Adipose tissue (tissue), 3 donors: ENCODE measurements around the gene LRRC52. TPM values are rescaled to one million over a fixed set of nuclear protein-coding genes. Genes with fewer than 3 reads are reported as not detected.
"Not testable (repeated sequence)": the region's sequence is repeated elsewhere in the genome, so short reads cannot be mapped to it uniquely, and the experiment has no call there.

Experiments
- H3K27ac ChIP-seq: one replicate; pipeline ENCODE4 v1.5.1; 2013; ENCODE audit warnings: low read depth, low read length
- WGBS, 3 donors: extraction: QIAGEN DNeasy Blood & Tissue Kit; methylation state at CpG; one replicate each; pipeline ENCODE4 v1.1.7; 2013; 5-methylcytosine and 5-hydroxymethylcytosine counted together
- polyA plus RNA-seq, 3 donors: library from polyadenylated mRNA; stranded (reverse); fragments of 200-250 nt; gene quantifications; one replicate each; pipeline ENCODE4 v1.2.3, GENCODE V29; 2013
- donor health status: healthy with polysubstance abuse.
- donor health status: Bipolar disorder and iron deficiency.
- donor health status: healthy.

Gene LRRC52
- polyA plus RNA-seq, 3 donors, result not detected

DNA sequence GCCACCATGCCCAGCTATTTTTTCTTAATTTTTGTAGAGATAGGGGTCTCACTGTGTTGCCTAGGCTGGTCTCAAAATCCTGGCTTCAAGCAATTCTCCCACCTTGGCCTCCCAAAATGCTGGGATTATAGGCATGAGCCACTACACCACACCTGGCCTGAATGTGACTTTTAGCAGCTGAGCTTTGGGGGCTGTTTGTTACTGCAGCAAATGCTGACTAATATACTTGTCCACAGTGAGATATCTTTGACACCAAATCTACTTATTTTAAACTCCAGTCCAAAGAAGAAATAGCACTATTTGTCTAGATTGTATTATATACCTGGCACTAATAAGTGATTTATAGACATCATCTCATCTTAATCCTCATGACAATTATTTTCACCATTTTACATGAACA lies 30.5 kb downstream of the LRRC52 start:
- H3K27ac ChIP-seq, result no peak overlapping the region

DNA sequence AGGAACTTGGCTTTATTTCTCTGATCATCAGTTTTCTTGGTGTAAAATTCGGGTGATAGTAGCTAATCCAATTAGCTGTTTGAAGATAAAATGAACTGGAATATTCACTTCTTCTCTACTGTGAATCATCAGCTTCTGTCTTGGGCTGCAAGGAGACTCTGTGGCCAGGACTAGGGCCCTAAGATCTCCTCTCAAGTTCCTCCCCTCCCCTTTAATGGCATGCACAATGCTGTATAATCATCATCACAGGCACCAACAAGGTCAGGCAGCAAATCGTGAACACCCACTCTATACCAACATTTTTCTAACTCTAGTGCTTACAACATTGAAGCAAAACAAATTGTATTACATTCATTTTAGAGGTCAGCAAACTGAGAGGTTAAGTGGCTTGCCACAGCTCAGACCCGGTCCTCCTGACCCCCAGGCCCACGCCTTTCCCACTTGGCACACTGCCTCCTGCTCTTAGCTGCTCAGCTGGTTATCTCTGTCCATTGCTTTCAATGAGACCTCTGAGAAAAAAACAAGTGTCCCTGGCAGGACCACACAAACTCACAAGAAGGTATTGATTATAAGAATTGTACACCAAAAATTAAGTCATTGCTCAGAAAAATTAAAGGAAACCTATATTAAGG lies 31.8 kb downstream of the LRRC52 start:
- H3K27ac ChIP-seq, result no peak overlapping the region
- WGBS, 3 donors, result 26 to 54% (median 50%) methylated on average over 4 of the region's 4 CpGs

DNA sequence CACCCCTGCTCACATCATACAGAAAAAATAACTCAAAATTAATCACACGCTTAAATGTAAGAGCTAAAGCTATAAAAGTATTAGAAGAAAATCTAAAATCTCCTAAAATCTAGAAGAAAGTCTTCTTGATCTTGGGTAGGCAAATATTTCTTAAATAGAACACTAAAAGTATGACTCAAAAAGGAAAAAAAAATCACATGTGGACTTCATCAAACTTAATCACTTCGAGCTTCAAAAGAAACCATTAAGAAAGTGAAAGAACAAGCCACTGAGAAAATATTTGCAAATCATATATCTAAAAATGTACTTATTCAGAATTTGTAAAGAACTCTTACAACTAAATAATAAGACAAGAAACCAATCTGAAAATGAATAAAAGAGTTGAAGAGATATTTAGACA lies 32.7 kb downstream of the LRRC52 start:
- 67 to 76% (median 74%) methylated on average over 2 of the region's 2 CpGs for WGBS, 3 donors

DNA sequence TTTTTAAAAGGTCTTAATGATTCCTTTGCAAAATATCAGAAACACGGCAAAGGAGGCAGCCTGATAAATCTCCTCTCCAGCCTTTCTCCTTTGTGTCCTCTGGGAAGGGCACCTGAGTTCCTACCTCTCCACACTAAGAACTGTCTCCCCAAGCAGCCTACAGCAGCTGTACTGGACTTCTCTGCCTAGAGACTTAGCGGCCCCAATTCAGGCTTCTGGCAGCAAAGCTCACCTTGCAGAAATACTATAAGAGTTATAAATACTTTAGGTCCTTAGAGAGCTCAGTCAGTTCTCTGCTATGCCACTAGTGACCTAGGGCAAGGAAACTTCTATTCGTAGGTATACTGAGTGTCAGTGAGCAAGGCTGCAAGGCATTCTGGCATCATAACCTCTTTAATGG lies 33.9 kb downstream of the LRRC52 start:
- no peak overlapping the region for H3K27ac ChIP-seq
- 85 to 94% (median 86%) methylated on average over 3 of the region's 3 CpGs for WGBS, 3 donors

More for the DNA sequence above, 32.7 kb downstream of the LRRC52 start:
- no peak overlapping the region for H3K27ac ChIP-seq

DNA sequence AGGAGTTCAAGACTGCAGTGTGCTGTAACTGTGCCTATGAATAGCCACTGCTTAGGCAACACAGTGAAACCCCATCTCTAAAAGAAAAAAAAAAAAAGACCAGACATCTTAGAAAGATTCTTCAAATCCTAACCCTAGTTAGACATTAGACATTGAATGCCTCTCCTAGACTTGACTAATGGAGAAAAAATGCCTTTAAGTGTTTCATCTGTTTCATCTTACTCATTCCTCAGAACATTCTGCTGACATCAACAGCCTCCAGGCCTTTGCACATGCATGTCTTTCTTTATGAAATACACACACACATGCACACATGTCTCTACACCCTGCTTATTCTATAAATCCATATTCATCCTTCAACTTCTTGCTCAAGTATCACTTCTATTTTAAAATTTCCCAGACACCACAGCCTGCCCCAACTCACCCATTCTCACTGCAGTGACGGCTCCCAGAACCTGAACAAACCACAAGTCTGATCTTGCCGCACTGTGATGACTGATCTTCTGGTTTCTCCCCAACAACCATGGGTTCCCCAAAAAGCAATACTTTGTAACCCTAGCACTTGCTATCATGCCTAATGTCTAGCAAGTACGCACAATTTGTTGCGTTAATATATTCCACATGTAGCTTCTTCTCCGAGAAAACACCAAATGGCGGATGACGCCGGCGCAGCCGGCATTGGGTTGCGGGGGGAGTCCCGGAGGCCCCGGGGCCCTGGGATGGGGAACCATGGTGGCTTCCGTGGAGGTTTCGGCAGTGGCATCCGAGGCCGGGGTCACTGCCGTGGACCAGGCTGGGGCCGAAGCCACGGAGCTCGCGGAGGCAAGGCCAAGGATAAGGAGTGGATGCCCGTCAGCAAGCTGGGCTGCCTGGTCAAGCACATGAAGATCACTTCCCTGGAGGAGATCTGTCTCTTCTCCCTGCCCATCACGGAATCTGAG lies 37.4 kb downstream of the LRRC52 start:
- 94 to 98% (median 97%) methylated on average over 24 of the region's 24 CpGs for WGBS, 3 donors
- H3K27ac ChIP-seq, result no peak overlapping the region

DNA sequence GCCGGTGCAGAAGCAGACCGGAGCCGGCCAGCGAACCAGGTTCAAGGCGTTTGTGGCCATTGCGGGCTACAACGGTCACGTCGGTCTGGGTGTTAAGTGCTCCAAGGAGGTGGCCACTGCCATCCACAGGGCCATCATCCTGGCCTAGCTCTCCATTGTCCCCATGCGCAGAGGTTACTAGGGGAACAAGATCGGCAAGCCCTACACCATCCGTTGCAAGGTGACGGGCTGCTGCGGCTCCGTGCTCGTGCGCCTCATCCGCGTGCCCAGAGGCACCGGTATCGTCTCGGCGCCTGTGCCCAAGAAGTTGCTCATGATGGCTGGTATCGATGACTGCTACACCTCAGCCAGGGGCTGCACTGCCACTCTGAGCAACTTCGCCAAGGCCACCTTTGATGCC lies 38.1 kb downstream of the LRRC52 start:
- WGBS, 3 donors, result 97 to 98% (median 98%) methylated on average over 25 of the region's 25 CpGs
- no peak overlapping the region for H3K27ac ChIP-seq

DNA sequence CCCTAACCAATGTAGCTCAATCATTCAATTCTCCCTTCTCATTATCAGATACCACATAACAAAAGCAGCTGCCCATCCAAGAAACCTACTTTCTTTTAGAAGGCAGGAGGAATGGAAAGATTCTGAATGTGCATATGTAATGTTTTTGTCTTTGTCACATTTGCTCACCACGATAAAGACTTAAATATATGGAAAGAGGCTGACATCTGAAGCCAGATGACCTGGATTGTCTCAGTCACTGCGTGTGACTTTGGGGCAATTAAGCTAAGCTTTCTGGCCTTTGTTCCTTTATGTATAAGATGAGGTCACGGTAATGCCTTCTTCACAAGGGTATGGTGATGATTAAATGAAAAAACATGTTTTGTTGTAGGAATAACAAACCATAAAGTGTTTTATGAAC lies 42.6 kb downstream of the LRRC52 start:
- 71 to 77% (median 73%) methylated on average over 3 of the region's 3 CpGs for WGBS, 3 donors
- H3K27ac ChIP-seq, result no peak overlapping the region

DNA sequence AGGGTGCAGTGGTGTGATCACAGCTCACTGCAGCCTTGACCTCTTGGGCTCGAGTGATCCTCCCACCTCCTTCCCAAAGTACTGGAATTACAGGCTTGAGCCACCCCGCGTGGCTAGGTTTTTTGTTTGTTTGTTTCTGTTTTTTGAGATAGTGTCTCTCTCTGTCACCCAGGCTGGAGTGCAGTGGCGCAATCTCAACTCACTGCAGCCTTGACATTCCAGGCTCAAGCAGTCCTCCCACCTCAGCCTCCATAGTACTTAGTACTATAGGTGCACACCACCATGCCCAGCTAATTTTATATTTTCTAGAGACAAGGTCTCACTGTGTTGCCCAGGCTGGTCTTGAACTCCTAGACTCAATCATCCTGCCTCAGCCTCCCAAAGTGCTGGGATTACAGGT lies 47.6 kb downstream of the LRRC52 start:
- 68 to 89% (median 81%) methylated on average over 4 of the region's 4 CpGs for WGBS, 3 donors
- H3K27ac ChIP-seq, result not testable (repeated sequence)

DNA sequence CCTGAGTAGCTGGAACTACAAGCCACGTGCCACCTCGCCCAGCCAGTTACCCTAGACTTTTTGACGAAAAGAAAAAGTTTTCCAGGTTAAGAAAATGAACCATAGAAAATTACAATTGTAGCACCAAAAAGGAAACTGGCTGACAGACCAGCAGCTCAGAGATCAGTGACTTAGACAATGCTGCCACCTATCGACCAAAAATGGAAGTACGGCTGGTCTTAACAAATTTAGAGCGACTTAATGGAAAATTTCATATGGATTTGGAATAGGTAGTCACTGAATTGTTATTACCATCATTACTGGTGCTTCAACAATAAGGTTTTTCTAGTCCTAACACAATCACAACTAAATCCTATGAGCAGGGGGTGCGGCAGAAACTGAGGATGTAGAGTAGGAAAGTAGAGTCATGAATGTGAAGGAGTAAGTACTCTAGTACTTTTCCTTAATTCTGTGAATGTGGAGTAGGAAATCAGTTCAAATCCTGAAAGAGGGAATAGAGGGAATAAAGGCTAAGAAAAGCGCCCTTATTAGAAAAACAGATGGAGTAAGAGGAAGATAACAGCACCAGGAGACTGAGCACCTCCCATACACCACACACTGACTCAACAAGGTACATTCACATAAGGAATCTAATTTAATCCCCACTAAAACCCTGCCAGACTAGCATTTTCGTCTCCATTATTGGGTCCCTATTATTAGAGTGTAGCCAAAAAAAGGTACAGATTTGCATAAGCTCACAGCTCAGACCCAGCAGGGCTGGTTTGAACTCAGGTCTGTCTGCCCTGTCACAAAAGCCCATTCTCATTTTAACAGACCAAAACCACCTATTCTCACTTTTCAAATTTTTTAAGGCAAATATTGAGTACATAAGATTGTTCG lies 49.4 kb downstream of the LRRC52 start:
- H3K27ac ChIP-seq, result no peak overlapping the region
- WGBS, 3 donors, result 0 to 3% (median 1%) methylated on average over 10 of the region's 10 CpGs

DNA sequence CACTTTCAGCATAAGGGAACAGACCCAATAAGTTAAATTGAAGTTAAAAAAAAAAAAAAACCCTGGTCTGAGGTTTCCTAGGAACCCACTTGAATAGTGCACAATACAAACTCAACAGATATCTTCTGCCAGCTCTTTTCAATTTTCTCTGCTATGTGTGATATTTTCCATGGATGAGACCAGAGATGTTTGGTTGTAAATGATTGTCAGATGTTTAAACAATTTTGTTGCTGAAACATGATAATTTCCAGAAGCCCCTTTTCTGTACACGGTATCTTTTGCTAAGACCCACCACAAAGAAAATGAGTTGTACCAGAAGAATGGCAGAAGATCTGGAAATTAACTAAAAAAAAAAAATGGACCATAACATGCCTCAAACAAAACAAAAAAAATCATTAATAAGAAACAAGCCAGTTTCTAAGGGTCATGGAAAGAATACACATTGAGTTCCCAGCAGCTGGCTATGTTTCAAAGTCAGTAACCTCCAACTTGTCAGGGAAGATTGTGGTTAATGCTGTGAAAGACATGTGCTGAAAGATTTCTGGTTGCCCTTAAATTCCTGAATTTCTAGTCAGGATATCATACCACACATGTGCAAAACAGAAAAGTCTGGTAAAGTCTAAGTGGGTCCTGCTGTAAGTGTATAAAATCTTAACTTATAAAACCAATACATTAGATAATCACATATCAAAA lies 51.6 kb downstream of the LRRC52 start:
- 53 to 68% (median 65%) methylated on average over 1 of the region's 1 CpG for WGBS, 3 donors
- H3K27ac ChIP-seq, result no peak overlapping the region

DNA sequence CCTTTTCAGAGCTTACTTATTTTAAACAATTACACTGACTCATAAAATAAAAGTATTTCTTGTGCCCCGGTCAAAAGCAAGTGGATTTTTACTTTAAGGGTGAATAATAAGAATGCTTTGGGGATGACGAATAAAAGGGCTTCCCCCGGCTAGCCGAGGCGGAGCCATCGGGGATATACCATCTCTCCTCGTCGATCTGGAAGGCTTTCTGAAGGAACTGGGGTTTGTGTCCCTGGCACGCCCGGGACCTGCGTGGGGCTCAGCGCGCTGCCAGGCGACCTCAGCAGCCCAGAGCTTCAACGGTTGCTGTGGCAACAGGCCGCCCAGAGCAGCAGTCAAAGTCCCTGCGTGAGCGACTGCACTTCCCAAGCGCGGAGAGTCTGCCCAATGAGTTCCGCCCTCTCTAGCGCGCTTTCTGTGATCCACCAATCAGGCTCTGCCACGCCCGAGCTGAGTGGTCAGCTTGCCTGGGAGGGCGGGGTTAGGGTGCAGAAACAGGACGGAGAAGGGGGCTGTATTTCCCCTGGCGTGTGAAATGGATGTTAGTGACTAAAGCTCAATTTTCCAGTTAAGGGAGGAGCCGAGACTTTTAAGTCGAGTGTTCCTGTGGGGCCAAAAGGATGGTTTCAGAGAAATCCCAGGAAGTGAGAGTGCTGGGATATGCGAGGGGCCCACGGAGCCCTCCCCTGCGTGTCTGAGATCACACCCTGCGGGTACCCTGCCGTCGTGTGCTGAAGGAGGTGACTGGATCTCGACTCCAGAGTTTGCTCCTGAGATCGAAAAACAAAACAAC lies 54.3 kb downstream of the LRRC52 start:
- WGBS, 3 donors, result 0% methylated on average over 38 of the region's 38 CpGs
- no peak overlapping the region for H3K27ac ChIP-seq

DNA sequence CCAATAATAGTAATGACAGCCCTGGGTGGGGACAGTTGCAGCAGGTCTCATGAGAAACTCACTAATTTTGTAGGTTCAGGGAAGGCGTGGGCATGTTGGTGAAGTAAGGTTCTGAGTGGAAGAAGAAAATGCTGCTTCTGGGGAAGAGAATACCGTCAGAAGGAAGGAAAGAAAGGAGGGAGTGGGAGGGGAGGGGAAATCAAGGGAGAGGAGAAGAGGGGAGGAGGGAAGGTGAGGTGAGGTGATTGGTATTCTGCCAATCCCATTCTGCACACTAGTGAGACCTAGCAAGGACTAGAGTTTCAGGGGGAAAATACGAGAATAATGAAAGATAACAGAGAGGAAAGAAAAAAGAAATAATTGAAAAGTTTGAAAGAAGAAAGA lies 54.9 kb downstream of the LRRC52 start:
- no peak overlapping the region for H3K27ac ChIP-seq
- WGBS, 3 donors, result 8 to 25% (median 20%) methylated on average over 3 of the region's 3 CpGs

DNA sequence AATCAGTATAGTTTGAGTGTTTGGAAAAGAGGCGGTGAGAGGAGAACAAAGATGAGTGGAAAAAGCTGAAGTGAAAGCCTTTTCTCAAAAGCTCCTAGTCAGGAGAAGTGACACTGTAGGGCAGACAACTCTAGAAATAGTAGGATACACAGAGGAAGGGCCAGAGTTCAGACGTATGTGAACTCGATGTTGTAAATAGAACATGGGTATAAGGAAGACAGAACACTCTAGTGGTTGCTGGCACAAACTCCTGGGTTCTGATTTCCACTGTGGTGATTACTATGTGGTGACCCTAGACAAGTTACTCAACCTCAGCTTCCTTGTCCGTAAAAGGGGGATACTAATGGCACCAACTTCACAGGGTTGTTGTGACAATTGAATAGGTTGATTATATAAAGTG lies 57.0 kb downstream of the LRRC52 start:
- no peak overlapping the region for H3K27ac ChIP-seq
- 45 to 57% (median 50%) methylated on average over 4 of the region's 4 CpGs for WGBS, 3 donors

DNA sequence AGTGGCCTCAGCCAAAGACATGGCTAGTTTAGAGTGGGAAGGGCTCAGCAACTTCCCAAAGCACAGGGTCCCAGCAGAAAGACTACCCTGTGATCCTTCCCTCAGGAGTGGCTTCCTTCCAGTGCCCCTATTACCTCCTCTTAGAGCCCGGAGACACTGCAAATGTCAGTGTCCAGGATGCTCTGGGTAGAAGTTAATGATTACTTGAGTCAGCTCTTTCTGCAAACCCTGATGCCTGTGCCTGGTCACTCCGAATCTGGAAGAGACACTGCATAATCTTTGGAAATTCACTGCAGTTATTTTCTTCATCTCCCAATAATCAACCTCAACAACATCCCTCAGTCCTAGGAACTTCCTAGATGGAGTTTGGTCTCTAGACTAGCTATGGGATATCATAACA lies 60.0 kb downstream of the LRRC52 start:
- 54 to 90% (median 68%) methylated on average over 2 of the region's 2 CpGs for WGBS, 3 donors
- no peak overlapping the region for H3K27ac ChIP-seq

DNA sequence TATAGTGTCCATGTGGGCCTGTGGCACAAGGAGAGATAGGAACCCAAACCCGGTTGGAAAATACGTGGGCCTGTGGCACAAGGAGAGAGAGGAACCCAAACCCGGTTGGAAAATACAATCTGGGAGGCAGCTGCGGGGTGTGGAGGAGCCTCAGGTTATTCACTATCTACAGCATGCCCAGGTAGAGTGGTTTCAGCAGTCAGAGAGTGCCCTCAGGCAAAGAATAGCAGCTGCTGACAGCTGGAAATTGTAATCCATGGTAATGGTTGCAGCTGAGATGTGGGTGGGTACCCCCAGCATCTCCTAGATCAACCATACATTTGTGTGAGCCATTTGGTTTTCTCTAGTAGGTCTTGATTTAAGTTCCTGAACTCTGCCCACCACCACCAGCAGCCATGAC lies 61.4 kb downstream of the LRRC52 start:
- H3K27ac ChIP-seq, result no peak overlapping the region
- 85 to 94% (median 92%) methylated on average over 4 of the region's 4 CpGs for WGBS, 3 donors

DNA sequence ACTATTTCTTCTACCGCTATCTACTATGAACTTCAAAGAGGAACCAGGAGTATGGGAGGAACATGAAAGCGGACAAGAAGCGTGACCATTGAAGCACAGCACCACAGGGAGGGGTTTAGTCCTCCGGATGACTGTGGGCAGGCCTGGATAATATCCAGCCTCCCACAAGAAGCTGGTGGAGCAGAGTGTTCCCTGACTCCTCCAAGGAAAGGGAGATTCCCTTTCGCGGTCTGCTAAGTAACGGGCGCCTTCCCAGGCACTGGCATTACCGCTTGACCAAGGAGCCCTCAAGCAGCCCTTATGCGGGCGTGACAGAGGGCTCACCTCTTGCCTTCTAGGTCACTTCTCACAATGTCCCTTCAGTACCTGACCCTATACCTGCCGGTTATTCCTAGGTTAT lies 62.9 kb downstream of the LRRC52 start:
- H3K27ac ChIP-seq, result not testable (repeated sequence)
- WGBS, 3 donors, result 83 to 88% (median 84%) methylated on average over 12 of the region's 12 CpGs

DNA sequence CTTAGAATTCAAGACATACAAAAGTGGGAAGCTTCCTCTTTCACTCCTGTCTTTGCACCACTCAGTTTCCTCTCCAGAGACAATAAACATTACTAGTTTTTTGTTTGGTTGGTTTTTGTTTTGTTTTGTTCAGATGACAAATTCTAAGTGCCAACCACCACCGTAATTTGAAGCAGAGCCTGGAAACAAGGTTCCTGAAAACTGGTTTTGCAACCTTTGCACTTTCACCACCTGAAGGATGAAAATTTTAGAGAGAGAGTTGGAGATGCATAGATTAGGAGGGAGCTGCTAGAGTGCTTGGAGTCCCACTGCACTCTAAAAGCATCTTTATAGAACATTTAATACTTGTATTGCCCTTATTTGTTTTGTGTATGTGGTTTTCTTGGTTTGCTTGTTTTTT lies 67.1 kb downstream of the LRRC52 start:
- WGBS, 3 donors, result 14 to 33% (median 31%) methylated on average over 1 of the region's 1 CpG
- H3K27ac ChIP-seq, result no peak overlapping the region

DNA sequence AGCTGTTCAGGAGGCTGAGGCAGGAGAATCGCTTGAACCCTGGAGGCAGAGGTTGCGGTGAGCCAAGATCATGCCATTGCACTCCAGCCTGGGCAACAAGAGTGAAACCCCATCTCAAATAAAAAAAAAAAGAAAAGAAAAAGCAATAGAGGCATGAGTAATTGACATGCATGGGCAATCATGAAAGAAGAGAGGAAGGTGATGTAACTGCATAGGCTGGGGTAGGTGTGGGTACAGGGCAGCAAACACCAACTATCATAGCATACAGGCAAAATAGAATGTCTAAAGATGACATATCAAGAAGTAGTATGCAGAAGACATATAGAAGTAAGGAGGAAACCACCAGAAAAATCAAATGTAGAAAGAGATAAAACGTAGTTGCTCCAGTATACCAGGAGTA lies 68.3 kb downstream of the LRRC52 start:
- WGBS, 3 donors, result 89 to 95% (median 94%) methylated on average over 3 of the region's 3 CpGs
- no peak overlapping the region for H3K27ac ChIP-seq
